Posterior cingulate gyrus (tissue), 11 donors: Measurements from ENCODE around the gene NUDT11.
"Not testable (repeated sequence)": the region's sequence is repeated elsewhere in the genome, so short reads cannot be mapped to it uniquely, and the experiment has no call there.

Source experiments
- DNase-seq, 10 donors: peaks; one replicate each; pipeline versions ENCODE4 v3.0.0 to v3.0.0-alpha.2; 2020 to 2021; ENCODE audit warnings: mixed read lengths in 3 of 10
- intact Hi-C: fragments of 100-400 bp; cut with DNase I; formaldehyde crosslinking; loops from one replicate; pipeline ENCODE4 v1.15.1; 2023

Gene NUDT11

GRCh38 chrX:51496501-51497291 lies at the start of gene NUDT11:
NUDT11 (minus strand) TSS chrX:51496592; CDS start chrX:51496444, 148 bp downstream.
- intact Hi-C loops = no loop called here
- peak in 9 of 10 donors; percentile 34 to 94 (median 65) for DNase-seq

DNA sequence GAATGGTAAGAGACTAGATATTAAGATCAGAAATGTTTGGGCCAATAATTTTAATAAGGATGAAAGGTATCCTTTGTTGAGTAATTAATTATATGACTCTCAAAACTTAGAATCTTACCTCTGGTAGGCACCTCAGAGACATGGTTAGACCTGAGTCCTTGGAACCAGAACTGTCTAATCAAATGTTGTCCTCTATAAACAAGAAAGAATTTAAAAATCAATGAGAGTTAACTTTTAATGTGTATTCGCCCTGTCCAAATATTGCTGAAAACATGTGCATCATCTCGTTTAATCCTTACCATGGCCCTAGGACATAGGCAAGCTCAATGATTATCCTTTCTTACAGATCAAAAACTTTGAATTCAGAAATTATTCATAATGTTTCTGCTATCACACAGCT lies 24.0 kb upstream of the NUDT11 start:
- DNase-seq = no peak
- intact Hi-C loops = no loop called here

- intact Hi-C loops, DNase-seq: not testable (repeated sequence)
Observed at GRCh38 chrX:51519131-51519530, 22.7 kb upstream of the NUDT11 start.

DNA sequence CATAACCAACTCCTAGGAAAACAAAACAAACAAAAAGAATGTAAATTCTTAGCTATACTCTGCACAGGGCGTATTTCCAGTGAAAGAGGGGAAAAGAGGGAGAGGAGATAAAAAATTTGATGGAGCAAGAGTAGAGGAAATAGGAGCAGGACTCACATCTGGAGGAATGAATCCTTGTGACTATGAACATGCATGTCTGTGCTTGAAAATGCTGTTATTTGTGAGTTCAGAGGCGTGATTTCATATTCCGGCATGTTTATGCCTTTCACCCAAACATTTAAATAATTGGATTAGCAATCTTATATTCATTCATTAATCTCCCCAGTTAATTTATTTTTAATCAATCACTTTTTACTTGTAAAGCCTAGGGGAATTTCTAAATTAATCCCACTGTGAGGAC lies 11.2 kb upstream of the NUDT11 start:
- DNase-seq = no peak
- intact Hi-C loops = no loop called here

DNA sequence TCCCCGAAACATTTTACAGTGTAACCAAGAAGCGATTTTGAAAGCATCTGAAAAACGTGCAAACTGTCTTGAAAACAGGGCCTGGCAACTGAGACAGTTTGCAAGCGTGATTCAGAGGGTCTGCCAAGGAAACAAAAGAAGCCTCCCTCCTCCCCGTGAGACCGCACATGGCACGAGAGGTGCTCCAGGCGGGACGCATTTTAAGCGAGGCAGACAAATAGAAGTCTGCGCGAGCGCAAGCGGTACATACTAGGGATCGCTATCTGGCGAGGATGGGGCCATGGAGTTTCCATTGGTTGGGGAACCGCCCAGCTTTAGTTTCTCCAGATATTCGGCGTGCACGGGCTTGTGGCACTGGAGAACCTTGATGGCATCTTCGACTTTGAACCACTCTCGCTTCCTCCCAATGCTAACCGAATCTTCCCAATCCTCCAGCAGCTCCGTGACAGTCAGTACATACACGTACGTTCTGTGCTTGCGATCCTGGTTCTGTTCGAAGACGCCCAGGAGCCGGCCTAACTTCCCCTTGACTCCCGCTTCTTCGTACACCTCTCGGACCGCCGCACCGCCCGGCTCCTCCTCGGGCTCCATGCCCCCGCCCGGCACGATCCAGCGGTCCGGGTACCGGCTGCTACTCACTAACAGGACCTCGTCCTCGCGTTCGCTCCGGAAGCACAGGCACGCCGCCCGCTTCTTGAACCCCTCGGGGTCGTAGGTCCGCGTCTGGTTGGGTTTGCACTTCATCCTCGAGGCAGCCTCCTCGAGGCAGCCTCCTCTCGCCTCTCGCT lies 497 bp downstream of the NUDT11 start:
- intact Hi-C loops = not testable (repeated sequence)
- DNase-seq = peak in 4 of 10 donors; percentile 6 to 67 (median 66)

DNA sequence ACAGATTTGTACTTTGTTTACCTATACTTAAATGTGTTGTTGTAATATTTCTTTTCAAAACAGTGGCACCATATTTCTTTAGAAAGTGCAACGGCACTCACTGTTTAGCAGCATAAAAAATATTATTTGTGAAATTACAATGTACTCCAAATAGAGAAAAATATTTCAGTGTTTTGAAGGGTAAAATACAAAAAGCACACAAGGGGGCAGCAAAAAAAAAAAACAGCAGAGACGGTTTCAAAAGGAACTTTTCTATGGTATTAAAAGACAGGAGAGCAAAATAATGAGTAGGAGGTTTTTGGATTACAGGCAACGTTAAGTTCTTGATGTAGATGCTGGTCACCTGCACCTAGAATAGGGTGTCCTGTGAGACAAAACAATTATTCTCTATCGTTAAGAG lies 2.0 kb downstream of the NUDT11 start:
- DNase-seq = no peak
- intact Hi-C loops = no loop called here

GRCh38 chrX:51487960-51488267 lies 8.5 kb downstream of the NUDT11 start:
- no peak for DNase-seq
- intact Hi-C loops = no loop called here

DNA sequence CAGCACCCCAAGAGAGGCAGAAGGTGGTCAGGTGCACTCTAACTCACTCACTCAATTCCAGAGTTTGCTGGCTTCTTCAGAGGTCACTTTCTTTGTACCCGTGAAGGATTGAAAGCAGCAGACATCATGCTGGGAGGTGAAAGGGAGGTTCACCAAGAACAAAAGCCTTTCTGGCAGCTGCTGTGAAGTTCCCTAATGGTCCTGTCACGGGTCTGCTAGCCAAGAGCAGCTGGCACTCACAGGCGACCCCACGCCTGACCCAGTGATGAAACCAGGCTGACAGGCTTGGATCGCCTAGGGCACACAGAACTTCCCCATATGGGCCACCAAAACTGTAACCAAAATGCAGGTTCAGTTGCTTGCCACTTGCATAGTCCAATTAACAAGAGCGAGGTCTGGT lies 11.8 kb downstream of the NUDT11 start:
- no peak for DNase-seq
- intact Hi-C loops = no loop called here

DNA sequence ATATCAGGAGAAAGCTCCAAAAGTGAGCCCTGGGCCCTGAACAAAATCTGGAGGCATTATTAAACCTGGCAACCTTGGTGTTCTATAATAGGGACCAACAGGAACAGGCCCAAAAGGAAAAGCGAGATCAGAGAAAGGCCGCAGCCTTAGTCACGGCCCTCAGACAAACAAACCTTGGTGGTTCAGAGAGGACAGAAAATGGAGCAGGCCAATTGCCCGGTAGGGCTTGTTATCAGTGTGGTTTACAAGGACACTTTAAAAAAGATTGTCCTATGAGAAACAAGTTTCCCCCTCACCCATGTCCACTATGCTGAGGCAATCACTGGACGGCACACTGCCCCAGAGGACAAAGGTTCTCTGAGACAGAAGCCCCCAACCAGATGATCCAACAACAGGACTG lies 14.0 kb downstream of the NUDT11 start:
- intact Hi-C loops, DNase-seq: not testable (repeated sequence)

DNA sequence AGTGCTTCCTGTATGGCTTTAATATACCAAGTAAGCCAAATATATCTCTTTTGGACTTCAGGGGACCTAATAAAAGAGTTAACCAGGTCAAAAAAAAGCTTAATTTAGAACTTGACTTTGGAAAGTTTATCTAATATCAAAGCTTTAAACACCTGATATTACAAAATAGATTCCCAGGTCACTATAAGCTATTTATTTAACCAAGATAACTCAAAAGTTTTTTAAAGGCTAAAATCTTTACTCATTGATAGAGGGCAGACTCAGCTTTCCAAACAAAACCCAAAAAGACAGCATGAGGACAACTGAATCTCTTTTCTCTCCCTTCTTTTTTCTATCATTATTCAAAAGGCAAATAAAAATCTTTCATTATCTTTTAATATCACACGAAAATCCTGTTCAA lies 19.5 kb downstream of the NUDT11 start:
- DNase-seq = no peak
- intact Hi-C loops = no loop called here

DNA sequence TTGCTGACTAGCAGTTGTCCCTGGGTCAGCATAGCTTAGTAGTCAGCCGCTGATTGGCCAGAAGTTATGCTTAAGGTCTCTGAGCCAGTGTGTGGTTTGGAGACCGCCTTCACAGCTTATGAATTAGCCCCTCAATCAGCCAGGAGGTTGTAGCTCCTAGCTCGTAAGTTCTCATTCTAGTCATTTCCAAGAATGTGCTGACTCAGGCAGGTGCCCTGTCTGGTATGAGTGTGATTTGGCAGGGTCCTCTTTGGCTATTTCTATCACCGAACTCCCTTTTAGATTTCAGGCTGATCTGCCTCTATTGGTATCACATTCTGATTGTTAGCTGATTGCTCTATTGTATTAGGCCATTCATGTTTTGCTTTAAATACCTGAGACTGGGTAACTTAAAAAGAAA lies 33.1 kb downstream of the NUDT11 start:
- no peak for DNase-seq
- intact Hi-C loops = no loop called here

DNA sequence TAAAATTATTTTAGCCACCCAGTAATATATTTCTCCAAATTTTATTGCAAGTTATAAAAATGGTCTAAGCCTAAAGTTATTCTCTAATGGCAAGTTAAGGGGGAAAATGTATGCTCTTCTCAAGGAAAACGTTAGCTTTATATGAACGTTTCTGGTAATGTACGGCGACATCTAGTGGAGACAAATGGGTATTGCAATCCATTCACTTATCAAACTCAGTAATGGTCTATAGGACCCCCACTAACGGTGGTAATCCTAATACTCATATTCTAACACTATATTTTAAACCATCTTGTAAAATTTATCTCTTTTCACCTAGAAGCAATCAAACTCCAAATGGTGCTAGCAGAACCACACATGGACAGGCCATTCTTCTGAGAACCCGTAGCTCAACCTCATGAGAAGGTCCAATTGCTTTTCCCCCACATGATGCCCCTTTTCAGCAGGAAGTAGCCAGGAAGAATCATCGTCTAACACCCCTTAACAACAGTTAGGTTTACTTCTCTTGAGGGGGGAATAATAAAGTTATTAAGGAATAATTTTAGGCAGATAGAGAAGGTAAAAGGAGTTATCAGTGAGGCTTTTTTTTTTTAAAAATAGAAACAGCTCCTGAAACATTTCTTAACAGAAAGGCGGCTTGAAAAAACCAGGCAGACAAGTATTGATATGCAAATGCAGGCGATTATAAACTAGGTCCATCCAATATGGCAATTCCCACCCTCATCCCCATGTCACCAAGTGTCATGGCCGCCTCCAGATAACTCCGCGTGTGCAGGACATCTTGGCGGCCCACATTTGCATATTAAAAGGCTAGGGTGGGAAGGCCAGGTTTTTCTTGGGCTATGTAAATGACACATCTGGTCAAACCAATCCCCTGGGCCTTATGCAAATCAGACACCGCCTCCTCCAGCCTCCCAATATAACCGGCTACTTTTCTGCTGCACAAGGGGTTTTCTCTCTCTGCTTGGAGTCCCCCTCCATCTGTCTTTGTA lies 35.0 kb downstream of the NUDT11 start:
- intact Hi-C loops = loop anchor here (2.0 kb wide), 1 partner anchor 125 kb away; no protein-coding TSS in a partner anchor
- DNase-seq = no peak

DNA sequence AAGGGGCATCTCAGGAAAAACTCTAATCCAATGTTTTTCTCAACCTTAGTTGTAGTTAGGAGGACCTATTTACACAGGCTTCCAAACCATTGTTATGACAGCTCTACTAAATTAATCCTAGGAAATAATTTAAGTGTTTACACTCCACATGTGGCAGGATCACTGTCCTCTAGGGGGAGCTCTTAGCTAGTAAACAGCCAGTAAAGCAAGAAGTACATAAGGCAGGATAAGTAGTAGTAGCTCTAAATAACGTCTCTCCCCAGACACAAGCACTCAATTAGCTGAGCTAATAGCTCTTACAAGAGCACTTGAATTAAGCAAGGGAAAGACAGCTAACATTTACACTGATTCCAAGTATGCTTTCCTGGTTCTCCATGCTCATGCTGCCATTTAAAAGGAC lies 37.3 kb downstream of the NUDT11 start:
- intact Hi-C loops = loop anchor here (10.0 kb wide), 1 partner anchor 314 kb away; no protein-coding TSS in a partner anchor
- DNase-seq = no peak

- intact Hi-C loops = loop anchor here (10.0 kb wide), 1 partner anchor 312 kb away; no protein-coding TSS in a partner anchor
- DNase-seq = no peak
Observed at GRCh38 chrX:51456814-51457213, 39.6 kb downstream of the NUDT11 start.

DNA sequence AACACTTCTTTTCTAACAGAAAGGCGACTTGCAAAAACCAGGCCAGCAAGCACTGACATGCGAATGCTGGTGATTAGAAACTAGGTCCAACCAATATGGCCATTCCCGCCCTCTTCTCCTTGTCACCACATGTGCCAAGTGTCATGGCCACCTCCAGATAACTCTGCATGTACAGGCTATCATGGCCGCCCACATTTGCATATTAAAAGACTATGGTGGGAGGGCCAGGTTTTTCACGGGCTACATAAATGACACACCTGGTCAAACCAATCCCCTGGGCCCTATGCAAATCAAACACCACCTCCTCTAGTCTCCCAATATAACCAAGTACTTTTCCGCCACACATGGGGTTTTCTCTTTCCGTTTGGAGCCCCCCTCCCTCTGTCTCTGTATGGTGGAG lies 40.1 kb downstream of the NUDT11 start:
- intact Hi-C loops = loop anchor here (10.0 kb wide), 1 partner anchor 311 kb away; no protein-coding TSS in a partner anchor

DNA sequence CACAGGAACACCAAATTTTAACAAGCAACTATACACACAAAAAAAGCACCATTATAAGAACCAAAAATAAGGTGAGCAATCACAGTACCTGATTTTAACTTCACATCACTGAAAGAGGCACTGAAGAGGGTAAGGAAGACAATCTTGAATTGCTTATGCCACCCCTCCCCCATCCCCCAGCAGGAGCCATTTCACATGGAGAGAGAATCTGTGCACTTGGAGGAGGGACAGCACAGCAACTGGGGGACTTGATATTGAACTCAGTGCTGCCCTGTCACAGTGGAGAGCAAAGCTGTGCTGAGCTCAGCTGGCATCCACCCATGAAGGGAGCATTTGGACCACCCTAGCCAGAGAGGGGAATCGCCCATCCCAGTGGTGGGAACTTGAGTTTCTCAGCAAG lies 56.0 kb downstream of the NUDT11 start:
- no peak for DNase-seq

More for the DNA sequence above, 40.1 kb downstream of the NUDT11 start:
- DNase-seq = no peak

More for the DNA sequence above, 56.0 kb downstream of the NUDT11 start:
- intact Hi-C loops = no loop called here
